HG03354 (cell line): ENCODE data around the gene RANBP6.
A peak's percentile ranks its signal among the peaks of the same experiment; 100 is the strongest.

Source experiments
- ATAC-seq: cut with Tn5 transposase; IDR thresholded peaks from one replicate; pipeline ENCODE4 v1.9.1; 2021; ENCODE audit warnings: mild to moderate bottlenecking; ENCODE audit not compliant: unreplicated experiment, poor library complexity, severe bottlenecking

Gene RANBP6

GRCh38 chr9:6008169-6008979 lies 7.0 kb downstream of the RANBP6 start:
- ATAC-seq, result peak; percentile 74

- ATAC-seq, result peak; percentile 51
These were observed 7.7 kb downstream of the RANBP6 start for GRCh38 chr9:6007770-6008168.

- peak; percentile 77 for ATAC-seq
These were observed 8.2 kb downstream of the RANBP6 start for GRCh38 chr9:6007058-6007769.

GRCh38 chr9:6006749-6007057 lies 8.7 kb downstream of the RANBP6 start:
- no peak for ATAC-seq

GRCh38 chr9:6000955-6001354 lies 14.5 kb downstream of the RANBP6 start:
- no peak for ATAC-seq

- ATAC-seq, result no peak
These were observed 15.9 kb downstream of the RANBP6 start for GRCh38 chr9:5999443-6000101.

GRCh38 chr9:5994493-5994892 lies 20.9 kb downstream of the RANBP6 start:
- no peak for ATAC-seq

GRCh38 chr9:5988265-5988664 lies 27.2 kb downstream of the RANBP6 start:
- no peak for ATAC-seq

GRCh38 chr9:5983042-5983441 lies 32.4 kb downstream of the RANBP6 start:
- no peak for ATAC-seq

- no peak for ATAC-seq
These were observed 33.1 kb downstream of the RANBP6 start for GRCh38 chr9:5982317-5982716.

GRCh38 chr9:5978523-5978922 lies 36.9 kb downstream of the RANBP6 start:
- ATAC-seq, result no peak

- ATAC-seq, result peak; percentile 81
These were observed 38.6 kb downstream of the RANBP6 start for GRCh38 chr9:5976674-5977397.

- ATAC-seq, result no peak
These were observed 43.7 kb downstream of the RANBP6 start for GRCh38 chr9:5971740-5972139.
